Measurements from ENCODE around the gene TPCN2. TPM values are rescaled to one million over a fixed set of nuclear protein-coding genes. Genes with fewer than 3 reads are reported as not detected.

Gene TPCN2
- total RNA-seq, 2 donors from 2014 or later, result 11.7 to 17.8 TPM

DNA sequence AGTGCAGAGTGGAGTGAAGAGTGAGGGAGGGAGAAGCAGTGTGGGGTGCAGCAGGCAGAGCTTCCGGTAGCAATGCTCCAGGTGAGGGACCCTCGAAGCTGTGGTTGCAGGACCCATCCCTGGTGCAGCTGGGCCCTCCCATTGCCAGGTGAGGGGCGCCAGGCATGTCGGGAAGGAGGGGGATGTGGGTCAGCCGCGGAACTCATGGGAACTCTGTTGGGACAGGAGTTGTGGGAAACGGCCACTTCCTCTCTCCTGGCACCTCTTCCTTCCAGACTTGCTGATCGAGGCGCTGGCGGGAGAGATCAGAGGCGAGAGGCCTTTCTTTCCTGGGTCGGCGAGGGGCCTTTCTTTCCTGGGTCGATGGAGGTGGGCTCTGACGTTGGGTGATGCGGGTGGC lies 48.5 kb downstream of the TPCN2 start:
- DNase-seq, result no peak
- Mint-ChIP-seq H3K36me3 (ENCODE audit: insufficient read depth in 2 of 2) (no peaks in the 10 kb centered on the region), H3K9me3 (no peaks in the 10 kb centered on the region), H3K27ac (no peak overlapping the region), H3K4me1 (ENCODE audit: low read depth) (no peaks in the 10 kb centered on the region), H3K4me3 (no peak overlapping the region), H3K27me3 (ENCODE audit: low read depth) (no peaks in the 10 kb centered on the region)
- no peak for ATAC-seq (replicated peaks in 1 of 2)

DNA sequence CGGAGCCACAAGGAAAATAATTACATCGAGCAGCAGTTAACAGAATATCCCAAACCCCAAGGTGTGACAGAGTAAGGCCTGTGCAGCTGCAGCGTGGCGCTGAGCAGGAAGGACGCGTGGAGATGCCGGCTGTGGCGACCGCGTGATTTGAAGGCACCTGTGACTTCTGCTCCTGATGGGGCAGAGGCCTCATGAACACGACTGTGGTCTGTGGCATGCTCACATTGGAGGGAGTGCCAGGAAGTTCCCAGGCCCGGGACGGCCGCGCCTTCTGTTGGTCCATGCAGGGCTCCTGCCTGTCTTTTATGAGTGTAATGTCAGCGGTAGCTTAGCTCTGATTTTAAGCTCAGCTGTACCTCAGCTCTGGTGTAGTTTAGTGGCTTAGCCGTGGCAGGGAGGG lies 50.4 kb downstream of the TPCN2 start:
- Mint-ChIP-seq H3K36me3 (ENCODE audit: insufficient read depth in 2 of 2) (no peaks in the 10 kb centered on the region), H3K27ac (no peak overlapping the region), H3K4me1 (ENCODE audit: low read depth) (no peaks in the 10 kb centered on the region), H3K9me3 (no peaks in the 10 kb centered on the region), H3K27me3 (ENCODE audit: low read depth) (no peaks in the 10 kb centered on the region), H3K4me3 (no peak overlapping the region)
- DNase-seq, result no peak
- no peak for ATAC-seq (replicated peaks in 1 of 2)

DNA sequence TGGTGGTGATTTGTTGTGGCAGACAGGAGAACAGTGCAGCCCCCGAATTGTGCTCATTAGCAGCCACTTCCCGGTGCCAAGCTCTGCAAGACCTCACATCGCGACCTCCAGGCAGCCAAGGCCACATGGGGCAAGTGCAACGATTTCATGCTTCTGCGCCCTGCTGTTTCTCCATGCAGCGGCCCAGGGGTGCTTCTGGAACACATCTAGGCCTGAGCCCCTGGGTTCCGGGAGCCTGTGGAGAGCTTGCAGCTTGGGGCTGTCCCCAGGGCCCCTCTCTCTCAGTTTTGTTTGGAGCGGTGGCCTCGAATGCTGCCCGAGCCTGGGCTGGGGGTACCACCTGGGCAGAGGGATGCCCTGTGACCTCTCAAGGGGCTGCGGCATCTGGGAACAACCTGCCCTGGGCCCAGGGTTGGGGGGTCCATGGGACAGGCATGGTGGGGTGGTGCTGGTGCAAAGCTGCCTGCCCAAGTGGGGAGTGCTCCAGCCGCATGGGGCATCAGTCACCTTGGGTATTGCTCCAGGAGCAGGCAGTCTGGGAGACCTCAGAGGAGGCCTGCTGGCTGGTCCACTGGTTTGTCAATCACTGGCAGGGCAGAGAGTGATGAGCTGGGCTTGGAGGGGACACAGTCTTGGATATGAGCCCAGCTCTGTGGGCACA lies 51.9 kb downstream of the TPCN2 start:
- H3K36me3 Mint-ChIP-seq (ENCODE audit: insufficient read depth in 2 of 2), result no peaks in the 10 kb centered on the region
- no peaks in the 10 kb centered on the region for H3K9me3 Mint-ChIP-seq
- DNase-seq, result no peak
- no peaks in the 10 kb centered on the region for H3K4me1 Mint-ChIP-seq (ENCODE audit: low read depth)
- no peak for ATAC-seq (replicated peaks in 1 of 2)
- no peaks in the 10 kb centered on the region for H3K27me3 Mint-ChIP-seq (ENCODE audit: low read depth)
- no peak overlapping the region for H3K4me3 Mint-ChIP-seq
- no peak overlapping the region for H3K27ac Mint-ChIP-seq

DNA sequence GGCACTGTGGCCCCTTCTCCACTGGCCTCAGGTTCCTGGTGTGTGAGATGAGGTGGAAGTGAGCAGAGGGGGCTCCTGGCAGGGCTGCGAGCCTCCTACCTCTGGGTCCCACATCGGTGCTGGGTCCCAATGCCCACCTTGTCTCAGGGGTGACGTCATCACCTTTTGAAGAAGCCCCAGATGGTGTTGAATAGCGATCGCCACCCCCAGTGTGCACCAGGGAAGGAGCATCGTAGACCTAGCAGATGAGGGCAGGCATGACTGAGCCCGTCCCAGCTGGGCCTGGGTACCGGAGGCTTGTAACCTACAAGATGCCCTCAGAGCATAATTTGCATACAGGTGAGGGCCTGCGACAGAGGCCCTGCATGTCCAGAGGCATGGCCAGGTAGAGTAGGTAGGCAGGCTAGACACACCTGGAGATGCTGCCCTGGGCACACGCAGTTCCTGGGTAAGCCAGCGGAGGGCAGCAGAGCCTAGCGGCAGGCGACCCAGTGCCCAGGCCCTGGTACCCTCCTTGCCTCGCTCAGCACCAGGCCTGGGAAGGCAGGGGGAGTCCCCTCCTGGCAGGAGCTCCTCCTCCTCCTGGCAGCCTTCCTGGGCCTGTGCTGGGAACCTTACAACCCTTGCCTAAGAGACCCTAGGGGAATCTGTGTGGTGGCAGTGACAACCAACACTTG lies 52.5 kb downstream of the TPCN2 start:
- no peaks in the 10 kb centered on the region for H3K9me3 Mint-ChIP-seq
- H3K36me3 Mint-ChIP-seq (ENCODE audit: insufficient read depth in 2 of 2), result no peaks in the 10 kb centered on the region
- ATAC-seq (replicated peaks in 1 of 2) (peak; percentile 89 to 90), DNase-seq (peak; percentile 68 to 80)
- no peak overlapping the region for H3K27ac Mint-ChIP-seq
- H3K4me3 Mint-ChIP-seq, result no peak overlapping the region
- no peaks in the 10 kb centered on the region for H3K4me1 Mint-ChIP-seq (ENCODE audit: low read depth)
- H3K27me3 Mint-ChIP-seq (ENCODE audit: low read depth), result no peaks in the 10 kb centered on the region

DNA sequence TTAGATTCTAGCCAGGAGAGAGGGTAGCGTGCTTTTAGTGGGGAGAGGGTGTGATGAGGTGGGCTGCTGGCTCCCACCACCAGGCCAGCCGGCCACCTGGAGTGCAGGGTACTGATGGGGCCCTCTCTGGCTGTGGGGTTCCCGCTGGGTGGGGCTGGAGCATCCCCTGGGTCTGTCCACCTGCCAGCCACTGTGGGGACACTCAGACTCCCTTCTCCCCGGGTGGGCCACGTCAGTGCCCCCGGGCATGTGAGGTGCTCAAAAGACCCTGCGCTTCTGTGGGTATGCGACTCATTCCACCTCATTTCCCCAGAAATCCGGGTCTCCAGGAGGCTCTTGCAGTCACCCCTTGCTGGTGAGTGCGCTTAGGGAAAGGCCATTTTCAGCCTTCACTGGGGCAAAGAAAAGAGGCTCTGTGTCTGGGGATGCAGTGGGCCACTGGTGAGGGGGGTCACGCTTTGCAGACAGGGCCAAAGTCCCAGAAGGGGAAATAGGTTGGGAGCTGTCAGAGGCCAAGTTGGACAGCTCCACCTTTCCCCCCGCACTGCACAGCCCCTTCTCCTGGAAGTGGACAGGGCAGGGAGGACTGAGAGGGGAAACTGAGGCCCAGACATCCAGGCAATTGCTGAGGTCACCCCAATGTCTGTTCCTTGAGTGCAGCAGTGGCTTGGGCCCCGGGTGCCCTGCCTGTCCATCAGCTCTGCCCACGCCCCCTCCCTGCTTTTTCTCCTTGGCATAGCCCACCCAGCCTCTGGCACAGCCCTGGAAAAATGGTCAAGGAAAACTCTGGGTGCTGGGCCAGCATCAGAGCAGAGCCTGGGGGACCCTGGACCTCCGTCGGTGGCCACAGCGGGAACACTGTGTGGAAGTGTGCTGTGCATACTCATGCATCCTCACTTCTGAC lies 53.3 kb downstream of the TPCN2 start:
- Mint-ChIP-seq H3K27me3 (ENCODE audit: low read depth) (no peaks in the 10 kb centered on the region), H3K27ac (no peak overlapping the region), H3K36me3 (ENCODE audit: insufficient read depth in 2 of 2) (peaks cover 0 to 1% of the 10 kb centered on the region in 2 donors), H3K9me3 (no peaks in the 10 kb centered on the region), H3K4me1 (ENCODE audit: low read depth) (peaks cover 5% of the 10 kb centered on the region), H3K4me3 (no peak overlapping the region)
- ATAC-seq (replicated peaks in 1 of 2), result peak in 1 of 2 donors; percentile 6
- DNase-seq, result no peak

DNA sequence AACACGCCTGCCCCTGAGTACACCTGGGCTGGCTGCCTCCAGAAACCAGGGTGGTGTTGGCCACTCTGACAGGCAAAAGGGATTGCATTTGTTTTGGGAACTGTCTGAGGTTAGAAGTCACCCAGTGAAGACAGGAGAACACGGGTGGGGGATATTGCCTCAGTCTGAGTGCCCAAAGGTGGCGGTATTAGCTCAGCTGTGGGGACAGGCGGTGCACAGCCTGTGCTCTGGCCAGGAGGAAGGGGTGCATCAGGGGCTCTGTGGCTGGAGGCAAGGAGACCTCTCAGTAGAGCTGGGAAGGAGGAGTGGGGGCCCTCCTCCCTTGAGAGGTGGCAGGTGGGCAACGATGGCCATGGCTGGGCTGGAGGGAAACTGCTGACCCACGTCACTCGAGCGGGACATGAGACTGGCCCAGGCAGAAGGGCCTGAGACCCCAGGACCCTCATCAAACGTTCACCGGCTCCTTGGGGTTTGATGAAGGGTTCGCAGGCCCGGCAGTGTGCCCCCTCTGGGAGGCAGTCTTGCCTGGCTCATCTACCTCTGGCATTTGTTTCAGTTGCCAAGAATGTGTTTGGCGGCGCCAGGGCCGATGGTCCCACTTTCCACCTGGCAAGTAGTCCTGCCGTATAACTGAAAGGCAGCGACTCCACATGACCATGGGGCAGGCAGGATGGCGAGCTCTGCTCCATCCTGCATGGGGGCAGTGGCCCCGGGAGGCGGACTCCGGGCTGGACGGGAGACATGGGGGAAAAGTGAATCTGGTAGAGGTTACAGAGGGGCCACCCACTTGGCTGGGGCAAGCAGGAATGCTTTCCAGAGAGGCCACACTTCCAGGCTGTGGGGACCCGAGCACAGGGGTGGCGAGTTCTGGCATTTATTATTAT lies 54.2 kb downstream of the TPCN2 start:
- H3K27me3 Mint-ChIP-seq (ENCODE audit: low read depth), result no peaks in the 10 kb centered on the region
- no peak overlapping the region for H3K4me3 Mint-ChIP-seq
- peaks cover 0 to 1% of the 10 kb centered on the region in 2 donors for H3K36me3 Mint-ChIP-seq (ENCODE audit: insufficient read depth in 2 of 2)

DNA sequence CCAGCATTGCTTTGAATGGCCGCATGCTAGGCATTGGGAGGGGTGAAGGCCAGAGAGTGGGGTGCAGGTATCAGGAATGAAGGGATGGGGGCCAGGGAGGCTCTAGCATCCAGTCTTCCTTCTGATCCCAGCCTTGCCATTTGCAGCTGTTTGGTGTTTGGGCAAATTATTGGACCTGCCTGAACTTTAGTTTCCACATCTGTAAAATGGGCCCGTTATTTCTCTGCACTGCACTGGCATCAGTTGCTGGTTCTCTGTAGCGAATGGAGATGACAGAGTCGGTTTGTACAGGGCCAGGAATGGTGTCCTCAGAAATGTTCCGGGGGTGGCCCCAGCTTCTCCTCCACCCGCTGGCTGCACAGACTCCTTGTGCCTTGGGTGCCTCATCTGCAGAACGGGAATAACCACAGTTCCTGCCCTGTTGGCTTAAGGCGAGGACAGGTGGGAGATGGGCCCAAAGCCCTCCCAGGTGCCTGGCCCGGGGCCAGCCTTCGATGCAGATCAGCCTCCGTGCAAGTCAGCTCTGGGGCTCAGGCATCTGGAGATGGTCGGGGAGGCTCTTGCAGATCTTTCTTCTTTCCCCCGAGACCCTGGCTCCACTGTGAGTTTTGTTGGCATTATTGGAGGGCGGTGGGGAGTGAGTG lies 55.6 kb downstream of the TPCN2 start:
- no peak for ATAC-seq (replicated peaks in 1 of 2)
- H3K27me3 Mint-ChIP-seq (ENCODE audit: low read depth), result no peaks in the 10 kb centered on the region

More for the DNA sequence above, 54.2 kb downstream of the TPCN2 start:
- Mint-ChIP-seq H3K27ac (no peak overlapping the region), H3K4me1 (ENCODE audit: low read depth) (peaks cover 5% of the 10 kb centered on the region), H3K9me3 (no peaks in the 10 kb centered on the region)
- DNase-seq (no peak), ATAC-seq (replicated peaks in 1 of 2) (no peak)

DNA sequence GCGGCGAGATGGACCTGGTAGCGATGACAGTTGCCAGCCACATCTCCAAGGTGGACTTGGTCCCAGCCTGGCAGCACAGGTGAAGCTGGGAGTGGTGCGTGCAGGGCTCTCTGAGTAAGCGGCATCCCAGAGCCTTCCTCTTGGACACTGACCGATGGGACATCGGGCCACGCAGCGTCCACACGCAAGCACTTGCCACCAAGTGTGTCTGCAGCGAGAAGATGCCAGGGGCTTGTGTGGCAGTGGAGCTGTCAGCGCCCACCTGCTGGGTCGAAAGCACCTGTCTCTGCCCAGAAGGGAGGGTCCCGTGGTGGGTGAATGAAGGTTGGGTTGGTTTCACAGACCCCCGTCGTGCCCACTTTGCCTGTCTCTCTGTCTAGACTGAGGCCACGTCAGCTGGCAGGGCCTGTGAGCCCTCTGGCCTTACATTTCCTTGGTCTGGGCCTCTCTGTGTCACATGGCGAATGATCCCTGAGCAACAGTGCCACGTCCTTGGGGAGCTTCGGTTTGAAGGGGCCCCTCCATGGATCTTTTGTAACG lies 56.2 kb downstream of the TPCN2 start:
- Mint-ChIP-seq H3K9me3 (no peaks in the 10 kb centered on the region), H3K36me3 (ENCODE audit: insufficient read depth in 2 of 2) (peaks cover 0 to 1% of the 10 kb centered on the region in 2 donors), H3K27me3 (ENCODE audit: low read depth) (no peaks in the 10 kb centered on the region), H3K27ac (no peak overlapping the region), H3K4me1 (ENCODE audit: low read depth) (peaks cover 5% of the 10 kb centered on the region), H3K4me3 (no peak overlapping the region)
- no peak for DNase-seq
- ATAC-seq (replicated peaks in 1 of 2), result no peak

More for the DNA sequence above, 55.6 kb downstream of the TPCN2 start:
- H3K36me3 Mint-ChIP-seq (ENCODE audit: insufficient read depth in 2 of 2), result peaks cover 0 to 1% of the 10 kb centered on the region in 2 donors
- H3K27ac Mint-ChIP-seq, result no peak overlapping the region
- peaks cover 5% of the 10 kb centered on the region for H3K4me1 Mint-ChIP-seq (ENCODE audit: low read depth)
- no peak for DNase-seq
- H3K9me3 Mint-ChIP-seq, result no peaks in the 10 kb centered on the region
- H3K4me3 Mint-ChIP-seq, result no peak overlapping the region

DNA sequence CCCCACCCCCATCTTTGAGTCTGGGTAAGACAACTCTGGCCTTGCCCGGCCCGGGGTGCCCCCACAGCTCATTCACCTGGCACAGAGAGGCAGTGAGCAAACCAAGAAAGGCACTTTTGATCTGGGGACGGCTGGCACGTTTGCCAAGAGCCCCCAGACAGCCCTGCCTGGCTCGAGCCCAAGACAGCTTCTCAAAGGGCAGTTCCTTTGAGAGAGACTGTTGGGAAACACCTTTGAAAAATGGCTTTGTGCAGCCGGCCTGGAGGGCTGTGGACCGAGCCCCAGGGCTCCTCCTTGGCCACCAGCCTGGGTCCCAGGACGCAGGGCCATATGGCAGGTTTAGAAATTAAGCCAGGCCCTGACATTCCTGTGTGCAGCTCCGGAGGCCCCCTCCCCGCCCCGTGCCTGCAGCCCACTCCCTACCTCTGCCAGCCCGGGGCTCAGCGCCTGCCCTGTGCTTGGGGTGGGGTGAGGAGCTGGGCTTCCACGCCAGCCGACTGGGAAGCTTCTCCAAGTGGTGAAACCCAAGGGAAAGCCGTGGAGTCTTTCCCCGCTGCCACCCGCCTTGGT lies 56.8 kb downstream of the TPCN2 start:
- DNase-seq (no peak), ATAC-seq (replicated peaks in 1 of 2) (no peak)
- H3K4me1 Mint-ChIP-seq (ENCODE audit: low read depth), result peaks cover 5% of the 10 kb centered on the region
- H3K27ac Mint-ChIP-seq, result no peak overlapping the region
- H3K27me3 Mint-ChIP-seq (ENCODE audit: low read depth), result no peaks in the 10 kb centered on the region
- no peak overlapping the region for H3K4me3 Mint-ChIP-seq
- peaks cover 0 to 1% of the 10 kb centered on the region in 2 donors for H3K36me3 Mint-ChIP-seq (ENCODE audit: insufficient read depth in 2 of 2)
- peaks cover 4% of the 10 kb centered on the region in 2 donors for H3K9me3 Mint-ChIP-seq

DNA sequence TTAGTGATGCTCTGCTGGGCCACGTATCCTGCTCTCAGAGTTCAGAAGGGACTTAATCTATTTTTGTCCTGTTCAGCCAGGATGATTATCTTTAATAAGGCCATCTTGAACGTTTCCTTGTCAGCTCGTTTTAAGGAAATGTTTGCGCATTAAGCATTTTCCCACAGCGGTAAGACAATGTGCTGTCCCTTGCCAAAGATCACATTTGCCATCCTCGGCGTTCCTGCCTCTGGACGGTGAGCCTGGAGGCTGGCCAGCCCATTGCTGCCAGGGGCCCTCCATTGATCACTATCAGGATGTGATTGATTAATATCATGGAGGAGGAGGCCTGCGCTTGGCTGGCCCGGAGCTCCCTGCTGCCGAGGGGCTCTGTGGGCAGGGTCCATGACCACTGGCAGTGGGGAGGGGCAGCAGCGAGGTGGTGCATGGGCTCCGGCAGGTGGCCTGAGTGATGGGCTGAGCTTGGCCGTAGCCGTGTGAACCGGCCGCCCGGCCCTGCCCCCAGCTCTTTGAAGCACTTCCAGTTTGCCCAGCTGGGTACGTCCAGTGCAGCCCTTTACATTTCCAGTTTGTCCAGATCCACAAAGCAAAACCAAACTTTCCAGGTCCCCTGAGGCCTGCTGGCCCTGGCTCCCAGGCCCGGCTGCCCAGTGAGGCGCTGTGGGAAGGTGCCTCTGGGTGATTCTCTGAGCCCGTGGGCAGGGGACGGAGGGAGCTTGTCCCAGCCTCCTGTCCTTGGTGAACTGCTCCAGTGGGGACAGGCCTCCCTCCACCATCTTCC lies 57.5 kb downstream of the TPCN2 start:
- peaks cover 0 to 1% of the 10 kb centered on the region in 2 donors for H3K36me3 Mint-ChIP-seq (ENCODE audit: insufficient read depth in 2 of 2)
- peaks cover 5 to 6% of the 10 kb centered on the region in 2 donors for H3K9me3 Mint-ChIP-seq
- H3K4me3 Mint-ChIP-seq, result no peak overlapping the region
- no peak overlapping the region for H3K27ac Mint-ChIP-seq
- H3K27me3 Mint-ChIP-seq (ENCODE audit: low read depth), result no peaks in the 10 kb centered on the region
- peaks cover 5% of the 10 kb centered on the region for H3K4me1 Mint-ChIP-seq (ENCODE audit: low read depth)
- DNase-seq (no peak), ATAC-seq (replicated peaks in 1 of 2) (no peak)

DNA sequence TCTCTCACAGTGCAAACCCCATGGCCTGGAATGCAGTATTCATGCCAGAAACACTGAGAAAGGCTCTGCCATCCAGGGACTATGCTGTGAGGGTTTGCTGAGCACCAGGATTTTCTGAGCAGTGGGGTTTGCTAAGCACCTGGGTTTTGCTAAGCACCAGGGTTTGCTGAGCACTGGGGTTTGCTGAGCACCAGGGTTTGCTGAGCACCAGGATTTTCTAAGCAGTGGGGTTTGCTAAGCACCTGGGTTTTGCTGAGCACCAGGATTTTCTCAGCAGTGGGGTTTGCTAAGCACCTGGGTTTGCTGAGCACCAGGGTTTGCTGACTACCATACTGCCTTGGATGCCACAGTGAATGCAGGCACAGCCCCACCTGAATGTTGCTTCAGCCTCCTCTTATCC lies 58.7 kb downstream of the TPCN2 start:
- Mint-ChIP-seq H3K27me3 (ENCODE audit: low read depth) (no peaks in the 10 kb centered on the region), H3K4me3 (no peak overlapping the region), H3K36me3 (ENCODE audit: insufficient read depth in 2 of 2) (peaks cover 0 to 1% of the 10 kb centered on the region in 2 donors), H3K4me1 (ENCODE audit: low read depth) (peaks cover 5% of the 10 kb centered on the region), H3K9me3 (peaks cover 5 to 6% of the 10 kb centered on the region in 2 donors), H3K27ac (no peak overlapping the region)
- ATAC-seq (replicated peaks in 1 of 2) (no peak), DNase-seq (no peak)

All from activated T-cell treated with anti-CD3 and anti-CD28 coated beads, Interleukin-2, amount 50 U/mL, for 72 hours (primary cell).